Activated CD8-positive, alpha-beta memory T cell treated with anti-CD3 and anti-CD28 coated beads for 24 hours (primary cell): Measurements from ENCODE around the gene BMPR1B.

ENCODE experiments used
- DNase-seq: peaks from one replicate; pipeline ENCODE4 v3.0.0-alpha.2; 2020

The BMPR1B gene

DNA sequence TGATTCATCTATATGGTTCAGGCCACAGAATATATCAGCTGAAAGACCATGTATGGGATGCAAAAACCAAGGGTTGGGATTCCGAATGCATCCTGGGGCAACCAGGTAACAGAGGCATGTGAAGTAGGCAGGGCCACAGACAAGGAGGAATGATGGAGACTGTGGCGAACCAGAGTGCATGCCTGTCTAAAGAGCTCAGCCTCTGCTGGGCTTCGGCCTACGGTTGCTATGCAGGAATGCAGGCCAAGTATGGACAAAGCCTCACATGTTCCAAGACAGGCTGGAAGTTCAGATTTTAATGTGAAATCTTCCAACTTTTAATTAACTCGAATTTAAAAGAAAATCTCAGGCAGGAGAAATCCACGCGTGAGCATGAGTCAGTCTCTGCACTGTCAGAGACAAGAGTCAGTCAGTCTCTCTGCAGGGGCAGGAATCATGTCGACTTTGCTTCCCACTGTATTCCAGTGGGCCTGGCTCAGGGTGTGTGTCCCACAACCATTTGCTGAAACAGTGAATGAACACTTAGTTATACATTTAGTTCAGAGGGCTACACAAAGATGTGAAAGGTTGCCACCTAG, 446.6 kb downstream of the BMPR1B start:
- no peak for DNase-seq

DNA sequence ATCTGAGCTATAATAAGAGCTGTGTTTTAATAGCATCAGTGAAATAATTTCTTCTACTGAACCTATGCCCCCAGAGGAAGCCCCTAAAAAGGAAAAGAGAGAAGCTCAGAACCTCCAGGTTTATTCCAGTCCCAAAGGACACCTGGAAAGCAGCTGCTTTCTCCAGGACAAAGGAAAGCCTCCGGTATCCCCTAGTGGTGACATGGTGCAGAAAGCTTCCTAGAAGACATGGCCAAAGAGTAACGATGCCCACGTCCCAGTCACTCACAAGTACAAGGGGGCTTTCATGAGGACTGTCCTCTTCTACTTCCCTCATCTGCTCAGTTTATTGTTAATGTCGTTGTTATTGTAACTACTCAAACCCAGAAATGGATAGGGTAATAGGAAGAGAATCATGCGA, 447.1 kb downstream of the BMPR1B start:
- no peak for DNase-seq
